Kidney (tissue), 14 donors: ENCODE measurements around the gene MDFI. TPM values are rescaled to one million over a fixed set of nuclear protein-coding genes. Genes with fewer than 3 reads are reported as not detected.

Source experiments
- DNase-seq, 5 donors: peaks; one replicate each; pipeline ENCODE4 v3.0.0-alpha.2; 2013 to 2020
- FAIRE-seq: peaks from 2 replicates; lab custom pipeline; 2012; peaks lifted over from hg19 to GRCh38; lab: Jason Lieb, UNC
- H3K27ac ChIP-seq, 2 donors: one replicate each; pipeline ENCODE4 v1.7.0; 2013; ENCODE audit warnings: low read depth in 2 of 2, low read length in 2 of 2, inconsistent platforms in 1 of 2
- H3K27me3 ChIP-seq: one replicate; pipeline ENCODE4 v1.7.1; 2013; ENCODE audit warnings: low read length, inconsistent platforms; ENCODE audit not compliant: control insufficient read depth, insufficient read depth
- H3K36me3 ChIP-seq, 3 donors: one replicate each; pipeline versions ENCODE4 v1.7.0 to v1.7.1; 2013; ENCODE audit warnings: low read length in 3 of 3, control low read depth in 1 of 3, inconsistent platforms in 1 of 3; ENCODE audit not compliant: insufficient read depth in 3 of 3, control insufficient read depth in 2 of 3
- H3K4me1 ChIP-seq, 3 donors: one replicate each; pipeline versions ENCODE4 v1.7.0 to v1.7.1; 2013; ENCODE audit warnings: low read length in 3 of 3, inconsistent platforms in 1 of 3, low read depth in 1 of 3; ENCODE audit not compliant: control insufficient read depth in 2 of 3, insufficient read depth in 2 of 3
- H3K4me3 ChIP-seq, 3 donors: one replicate each; pipeline versions ENCODE4 v1.7.0 to v1.8.1; 2013; ENCODE audit warnings: low read length in 3 of 3, control low read depth in 1 of 3, inconsistent platforms in 1 of 3
- H3K9ac ChIP-seq, 3 donors: one replicate each; pipeline versions ENCODE4 v1.7.0 to v1.7.1; 2013; ENCODE audit warnings: low read length in 3 of 3, control low read depth in 1 of 3, inconsistent platforms in 1 of 3
- H3K9me3 ChIP-seq, 3 donors: one replicate each; pipeline versions ENCODE4 v1.7.0 to v1.7.1; 2013; ENCODE audit warnings: low read length in 3 of 3, control low read depth in 1 of 3, inconsistent platforms in 1 of 3; ENCODE audit not compliant: control insufficient read depth in 2 of 3, insufficient read depth in 1 of 3
- intact Hi-C: fragments of 100-400 bp; cut with DNase I; formaldehyde crosslinking; loops from one replicate; pipeline ENCODE4 v1.11.1; 2022
- polyA plus RNA-seq: library from polyadenylated mRNA; stranded (reverse); fragments of 350-450 nt; fragmentation: Illumina TruSeq; extraction: RNeasy Lipid Tissue Mini Kit (QIAGEN cat#74804); gene quantifications from one replicate; pipeline ENCODE4 v1.2.3, GENCODE V29; 2014; ENCODE audit warnings: low read depth, low replicate concordance; ENCODE audit not compliant: insufficient read depth
- total RNA-seq: library from RNA; stranded (reverse); fragmentation: NEBNext Ultra II Directional; extraction: Animal tissue kit (Norgen Biotek cat#: 25700); gene quantifications from one replicate; pipeline ENCODE4 v1.2.1, GENCODE V29; 2021
- TF ChIP-seq, protein P1 (sequence below): IDR thresholded peaks from 3 replicates; pipeline ENCODE4 v1.5.1; 2012; ENCODE audit warnings: mild to moderate bottlenecking, moderate library complexity, borderline replicate concordance; ENCODE audit not compliant: insufficient read depth; ENCODE audit errors: extremely low read depth
- donor health status: control.
- donor health status: control.
- donor health status: control.
- donor health status: control.
- donor health status: control.
- donor health status: DM: yes; HTN: yes; CAD: no.
- donor health status: Normal renal cell carcinoma (clear cell type).

MDFI gene
- total and polyA plus RNA-seq, 2 donors from 2014 or later = 2.3 to 16.9 TPM

DNA sequence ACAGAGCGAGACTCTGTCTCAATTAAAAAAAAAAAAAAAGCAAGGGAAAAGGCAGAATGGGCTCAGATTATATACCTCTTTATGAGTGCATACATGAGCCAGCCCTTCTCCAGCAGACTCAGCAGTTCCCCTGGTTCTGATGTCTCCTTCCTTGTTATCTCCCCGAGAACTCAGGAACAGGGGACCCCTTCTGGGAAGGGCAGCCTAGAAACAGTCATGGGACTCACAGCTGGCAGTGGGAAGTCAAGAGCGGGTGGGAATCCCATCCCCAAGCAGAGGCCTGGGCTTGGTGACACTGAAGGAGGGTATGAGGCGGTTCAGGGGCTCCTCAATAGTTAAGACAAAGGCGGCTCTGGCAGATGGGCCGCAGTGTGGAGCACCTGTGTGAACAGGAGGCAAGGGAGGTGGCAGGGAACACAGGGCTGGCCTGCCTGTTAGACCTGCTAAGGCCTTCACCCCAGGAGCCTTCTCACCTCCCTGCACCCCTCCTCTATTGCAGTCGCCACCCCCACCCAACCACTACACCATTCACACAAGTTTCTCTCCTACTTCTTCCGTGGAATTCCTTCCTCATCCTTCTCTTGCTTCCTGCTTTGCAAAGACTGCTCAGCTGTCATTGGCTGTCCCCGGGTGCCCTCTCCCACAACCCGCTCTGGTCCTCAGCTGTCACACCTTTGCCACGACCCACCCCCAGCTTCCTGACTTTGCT, 29.7 kb upstream of the MDFI start:
- TF ChIP-seq, protein P1, sequence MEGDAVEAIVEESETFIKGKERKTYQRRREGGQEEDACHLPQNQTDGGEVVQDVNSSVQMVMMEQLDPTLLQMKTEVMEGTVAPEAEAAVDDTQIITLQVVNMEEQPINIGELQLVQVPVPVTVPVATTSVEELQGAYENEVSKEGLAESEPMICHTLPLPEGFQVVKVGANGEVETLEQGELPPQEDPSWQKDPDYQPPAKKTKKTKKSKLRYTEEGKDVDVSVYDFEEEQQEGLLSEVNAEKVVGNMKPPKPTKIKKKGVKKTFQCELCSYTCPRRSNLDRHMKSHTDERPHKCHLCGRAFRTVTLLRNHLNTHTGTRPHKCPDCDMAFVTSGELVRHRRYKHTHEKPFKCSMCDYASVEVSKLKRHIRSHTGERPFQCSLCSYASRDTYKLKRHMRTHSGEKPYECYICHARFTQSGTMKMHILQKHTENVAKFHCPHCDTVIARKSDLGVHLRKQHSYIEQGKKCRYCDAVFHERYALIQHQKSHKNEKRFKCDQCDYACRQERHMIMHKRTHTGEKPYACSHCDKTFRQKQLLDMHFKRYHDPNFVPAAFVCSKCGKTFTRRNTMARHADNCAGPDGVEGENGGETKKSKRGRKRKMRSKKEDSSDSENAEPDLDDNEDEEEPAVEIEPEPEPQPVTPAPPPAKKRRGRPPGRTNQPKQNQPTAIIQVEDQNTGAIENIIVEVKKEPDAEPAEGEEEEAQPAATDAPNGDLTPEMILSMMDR = no peak
- no peak overlapping the region for H3K27ac ChIP-seq
- H3K4me1 ChIP-seq = no peaks in the 10 kb centered on the region
- H3K9me3 ChIP-seq = no peaks in the 10 kb centered on the region
- FAIRE-seq (no peak), DNase-seq (no peak)
- intact Hi-C loops = no loop called here
- no peaks in the 10 kb centered on the region for H3K36me3 ChIP-seq
- no peak overlapping the region for H3K4me3 ChIP-seq
- H3K9ac ChIP-seq = no peak overlapping the region
- no peaks in the 10 kb centered on the region for H3K27me3 ChIP-seq

DNA sequence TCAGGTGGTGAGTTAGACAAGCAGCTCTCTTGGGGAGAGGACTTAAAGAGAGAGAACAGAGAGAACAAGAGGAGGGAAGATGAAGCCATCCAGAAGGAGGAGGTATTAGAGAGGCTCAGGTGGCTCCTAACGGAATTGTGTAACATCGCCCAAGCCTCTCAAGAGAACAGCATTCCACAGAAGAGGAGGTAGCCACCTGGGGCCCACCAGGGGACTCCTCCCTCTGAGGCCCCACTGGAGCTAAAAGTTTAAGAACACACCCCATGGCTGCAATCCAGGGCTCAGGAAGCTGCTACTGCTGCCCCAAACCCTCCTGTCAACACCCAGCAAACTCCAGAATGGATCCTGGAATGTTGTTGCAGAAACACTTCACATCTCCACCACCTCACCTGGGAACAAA, 23.6 kb upstream of the MDFI start:
- intact Hi-C loops = no loop called here
- FAIRE-seq (no peak), DNase-seq (no peak)

DNA sequence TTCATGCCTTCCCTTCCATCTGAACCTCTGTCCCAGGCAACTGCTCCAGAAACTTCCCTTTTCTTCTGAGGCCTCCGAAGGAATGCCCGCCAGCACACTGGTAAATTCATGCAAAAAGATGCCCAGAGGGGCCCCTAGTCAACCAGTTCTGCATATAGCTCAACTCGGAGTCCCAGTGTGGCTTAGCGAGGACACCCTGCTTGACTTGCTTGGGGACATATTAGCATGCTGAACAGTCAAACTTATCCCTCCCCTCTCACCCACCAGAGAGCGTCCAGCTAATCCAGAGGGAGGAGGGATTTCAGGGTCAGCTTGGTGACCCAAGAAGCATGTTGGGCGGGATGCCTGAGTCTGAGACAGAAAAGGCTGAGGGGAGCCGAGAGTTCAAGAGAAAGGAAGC, 23.0 kb upstream of the MDFI start:
- H3K4me1 ChIP-seq = no peaks in the 10 kb centered on the region
- no peak for FAIRE-seq
- H3K4me3 ChIP-seq = no peak overlapping the region
- DNase-seq = peak in 1 of 5 donors; percentile 60
- TF ChIP-seq, protein P1 = no peak
- intact Hi-C loops = no loop called here
- no peaks in the 10 kb centered on the region for H3K27me3 ChIP-seq
- H3K9me3 ChIP-seq = no peaks in the 10 kb centered on the region
- H3K36me3 ChIP-seq = no peaks in the 10 kb centered on the region
- H3K27ac ChIP-seq = no peak overlapping the region
- no peak overlapping the region for H3K9ac ChIP-seq

More for the DNA sequence above, 23.6 kb upstream of the MDFI start:
- Histone ChIP-seq H3K9me3 (no peaks in the 10 kb centered on the region), H3K36me3 (no peaks in the 10 kb centered on the region), H3K27me3 (no peaks in the 10 kb centered on the region), H3K4me3 (no peak overlapping the region), H3K4me1 (no peaks in the 10 kb centered on the region), H3K27ac (no peak overlapping the region), H3K9ac (no peak overlapping the region)
- TF ChIP-seq, protein P1 = no peak
